Keratinocyte (primary cell): Measurements from ENCODE around the gene UCN2. TPM values are rescaled to one million over a fixed set of nuclear protein-coding genes. Genes with fewer than 3 reads are reported as not detected.

Experiments used
- DNase-seq: peaks from one replicate; pipeline ENCODE4 v3.0.0-alpha.2; 2011; ENCODE audit warnings: low read depth, missing footprints, low spot score
- FAIRE-seq: peaks from 2 replicates; lab custom pipeline; 2011; peaks lifted over from hg19 to GRCh38; lab: Jason Lieb, UNC
- H2AFZ ChIP-seq: 2 replicates; pipeline ENCODE4 v1.6.0; 2012; ENCODE audit warnings: low read length, control low read depth, inconsistent platforms; ENCODE audit not compliant: control insufficient read depth
- H3K27ac ChIP-seq: 2 replicates; pipeline ENCODE4 v1.5.1; 2011; ENCODE audit warnings: low read length; ENCODE audit not compliant: control insufficient read depth, insufficient read depth
- H3K27me3 ChIP-seq: 3 replicates; pipeline ENCODE4 v1.6.0; 2011; ENCODE audit warnings: low read length; ENCODE audit not compliant: control insufficient read depth, insufficient read depth; ENCODE audit errors: extremely low read depth
- H3K36me3 ChIP-seq, 2 experiments: 2 replicates in 1 of 2; 3 replicates in 1 of 2; pipeline ENCODE4 v1.5.1; 2011; ENCODE audit warnings: low read length in 2 of 2, mild to moderate bottlenecking in 1 of 2; ENCODE audit not compliant: control insufficient read depth in 2 of 2, insufficient read depth in 2 of 2; ENCODE audit errors: extremely low read depth in 1 of 2
- H3K4me1 ChIP-seq: 3 replicates; pipeline ENCODE4 v1.5.1; 2011; ENCODE audit warnings: low read length; ENCODE audit not compliant: control insufficient read depth, insufficient read depth; ENCODE audit errors: extremely low read depth
- H3K4me2 ChIP-seq: 3 replicates; pipeline ENCODE4 v1.6.0; 2011; ENCODE audit warnings: low read depth, low read length; ENCODE audit not compliant: control insufficient read depth, insufficient read depth; ENCODE audit errors: extremely low read depth
- H3K4me3 ChIP-seq, 3 experiments: fragments of 200-600 bp in 1 of 3; sonication (generic) in 1 of 3; 2 replicates in 2 of 3; 3 replicates in 1 of 3; pipeline ENCODE4 v1.5.1; 2011 to 2016; ENCODE audit warnings: low read length in 3 of 3, mild to moderate bottlenecking in 3 of 3, control low read depth in 2 of 3, inconsistent platforms in 1 of 3, low read depth in 1 of 3, mixed read lengths in 1 of 3, mixed run types in 1 of 3, moderate library complexity in 1 of 3; ENCODE audit not compliant: control insufficient read depth in 2 of 3, insufficient read depth in 2 of 3; ENCODE audit errors: extremely low read depth in 1 of 3
- H3K79me2 ChIP-seq: 2 replicates; pipeline ENCODE4 v1.6.0; 2012; ENCODE audit warnings: low read length; ENCODE audit not compliant: control insufficient read depth, insufficient read depth
- H3K9ac ChIP-seq: 3 replicates; pipeline ENCODE4 v1.6.0; 2011; ENCODE audit warnings: low read length; ENCODE audit not compliant: control insufficient read depth, insufficient read depth; ENCODE audit errors: extremely low read depth
- H3K9me1 ChIP-seq: 3 replicates; pipeline ENCODE4 v1.6.0; 2011; ENCODE audit warnings: low read length; ENCODE audit not compliant: control insufficient read depth, insufficient read depth; ENCODE audit errors: extremely low read depth
- H3K9me3 ChIP-seq: 2 replicates; pipeline ENCODE4 v1.5.1; 2012; ENCODE audit warnings: low read depth, low read length; ENCODE audit not compliant: control insufficient read depth
- H4K20me1 ChIP-seq: 3 replicates; pipeline ENCODE4 v1.6.0; 2011; ENCODE audit warnings: low read length; ENCODE audit not compliant: control insufficient read depth, insufficient read depth; ENCODE audit errors: extremely low read depth
- CTCF ChIP-seq, 3 experiments: IDR thresholded peaks in 1 of 3; conservative IDR thresholded peaks in 1 of 3; optimal IDR thresholded peaks in 1 of 3; 2 replicates in 2 of 3; 3 replicates in 1 of 3; pipeline versions ENCODE3 to v1.5.1; 2011; ENCODE audit warnings: low read length in 3 of 3, mild to moderate bottlenecking in 3 of 3, moderate library complexity in 2 of 3, control low read depth in 1 of 3, inconsistent platforms in 1 of 3; ENCODE audit not compliant: insufficient read depth in 2 of 3; ENCODE audit errors: extremely low read depth in 1 of 3
- EZH2 ChIP-seq: IDR thresholded peaks from one replicate; pipeline ENCODE4 v1.6.1; 2012; ENCODE audit warnings: inconsistent platforms, mild to moderate bottlenecking, low read length, moderate library complexity
- dilution Hi-C: fragments of 300-500 bp; cut with MboI; formaldehyde crosslinking; loops from one replicate; pipeline ENCODE4 v1.7.0; 2020; ENCODE audit warnings: low sequenced_read_pairs; ENCODE audit not compliant: extremely low pct_ligation_motif_present
- polyA plus RNA-seq, 5 experiments: library from polyadenylated mRNA; depleted of rRNA in 3 of 5; stranded (reverse) in 3 of 5; stranded (forward) in 1 of 5; unstranded in 1 of 5; fragments of >200 nt; gene quantifications; 1 replicate in 1 of 5; 2 replicates in 3 of 5; 3 replicates in 1 of 5; pipeline versions ENCODE4 v1.2.1 to v1.2.3, GENCODE V29; 2011 to 2012; ENCODE audit warnings: missing spikeins in 2 of 5, low read depth in 1 of 5, low replicate concordance in 1 of 5

The UCN2 gene
- polyA plus RNA-seq, 1 donor (not counting 4 experiments of a cell fraction or from before 2014, with no cell fraction given), result 5.7 TPM

- Histone ChIP-seq H3K27ac (no peak overlapping the region), H3K4me2 (no peak overlapping the region), H3K4me3 (no peak overlapping the region), H3K9me1 (peaks cover 3% of the 10 kb centered on the region), H3K9me3 (no peaks in the 10 kb centered on the region), H3K27me3 (no peaks in the 10 kb centered on the region), H3K36me3 (peaks cover 65% of the 10 kb centered on the region in 2 experiments), H3K4me1 (peaks cover 29% of the 10 kb centered on the region), H3K9ac (no peak overlapping the region), H2AFZ (no peak overlapping the region), H4K20me1 (peaks cover 12% of the 10 kb centered on the region), H3K79me2 (peaks cover 6% of the 10 kb centered on the region)
- dilution Hi-C loops, result no loop called here
- no peak for TF ChIP-seq CTCF (optimal IDR thresholded peaks at IDR 0.05 in 1 of 3, IDR thresholded peaks at IDR 0.05 in 1 of 3, conservative IDR thresholded peaks at IDR 0.05 in 1 of 3; ENCODE audit: extremely low read depth in 1 of 3, insufficient read depth in 2 of 3, low read length in 3 of 3)
- TF ChIP-seq EZH2, result no peak
- DNase-seq (no peak), FAIRE-seq (no peak)
Measured at GRCh38 chr3:48569400-48569799, 5.8 kb upstream of the UCN2 start.

- H3K4me1 ChIP-seq, result peaks cover 38% of the 10 kb centered on the region
- H3K79me2 ChIP-seq, result no peaks in the 10 kb centered on the region
- H3K27ac ChIP-seq, result no peak overlapping the region
- H3K27me3 ChIP-seq, result no peaks in the 10 kb centered on the region
- H2AFZ ChIP-seq, result no peak overlapping the region
- dilution Hi-C loops, result no loop called here
- peaks cover 56 to 58% of the 10 kb centered on the region in 2 experiments for H3K36me3 ChIP-seq
- TF ChIP-seq CTCF (optimal IDR thresholded peaks at IDR 0.05 in 1 of 3, IDR thresholded peaks at IDR 0.05 in 1 of 3, conservative IDR thresholded peaks at IDR 0.05 in 1 of 3; ENCODE audit: extremely low read depth in 1 of 3, insufficient read depth in 2 of 3, low read length in 3 of 3) (no peak), EZH2 (no peak)
- FAIRE-seq (no peak), DNase-seq (no peak)
- peaks cover 12% of the 10 kb centered on the region for H4K20me1 ChIP-seq
- H3K9me1 ChIP-seq, result peaks cover 3% of the 10 kb centered on the region
- H3K9me3 ChIP-seq, result no peaks in the 10 kb centered on the region
- H3K4me3 ChIP-seq, result no peak overlapping the region
- no peak overlapping the region for H3K4me2 ChIP-seq
- no peak overlapping the region for H3K9ac ChIP-seq
Measured at GRCh38 chr3:48568476-48568875, 4.9 kb upstream of the UCN2 start.
